Measurements from ENCODE around the gene IQCK.

Gene IQCK

GRCh38 chr16:19746561-19746960, 28.5 kb downstream of the IQCK start:
- H3K9me3 ChIP-seq (ENCODE audit: severe bottlenecking) = no peaks in the 10 kb centered on the region
- no peaks in the 10 kb centered on the region for H3K27me3 ChIP-seq (ENCODE audit: insufficient read depth, poor library complexity, severe bottlenecking)
- H3K4me3 ChIP-seq (ENCODE audit: severe bottlenecking) = no peak overlapping the region
- no peak overlapping the region for H3K27ac ChIP-seq (ENCODE audit: poor library complexity, severe bottlenecking)
- DNase-seq (ENCODE audit: low spot score) (no peak), ATAC-seq (ENCODE audit: low read depth) (no peak)
- no peaks in the 10 kb centered on the region for H3K36me3 ChIP-seq (ENCODE audit: low read depth)
- H3K4me1 ChIP-seq (ENCODE audit: insufficient read depth, poor library complexity, severe bottlenecking) = peaks cover 11% of the 10 kb centered on the region
- TF ChIP-seq CTCF (IDR thresholded peaks at IDR 0.05; ENCODE audit: poor library complexity, severe bottlenecking) = no peak

- Histone ChIP-seq H3K27ac (ENCODE audit: poor library complexity, severe bottlenecking) (no peak overlapping the region), H3K4me1 (ENCODE audit: insufficient read depth, poor library complexity, severe bottlenecking) (peaks cover 11% of the 10 kb centered on the region), H3K36me3 (ENCODE audit: low read depth) (no peaks in the 10 kb centered on the region), H3K9me3 (ENCODE audit: severe bottlenecking) (no peaks in the 10 kb centered on the region), H3K27me3 (ENCODE audit: insufficient read depth, poor library complexity, severe bottlenecking) (no peaks in the 10 kb centered on the region), H3K4me3 (ENCODE audit: severe bottlenecking) (no peak overlapping the region)
- ATAC-seq (ENCODE audit: low read depth) = no peak
- TF ChIP-seq CTCF (IDR thresholded peaks at IDR 0.05; ENCODE audit: poor library complexity, severe bottlenecking) = no peak
- DNase-seq (ENCODE audit: low spot score) = no peak
Measured at GRCh38 chr16:19748389-19749168, 30.5 kb downstream of the IQCK start.

GRCh38 chr16:19749571-19750080, 31.6 kb downstream of the IQCK start:
- Histone ChIP-seq H3K36me3 (ENCODE audit: low read depth) (no peaks in the 10 kb centered on the region), H3K4me1 (ENCODE audit: insufficient read depth, poor library complexity, severe bottlenecking) (peaks cover 21% of the 10 kb centered on the region), H3K9me3 (ENCODE audit: severe bottlenecking) (no peaks in the 10 kb centered on the region), H3K27ac (ENCODE audit: poor library complexity, severe bottlenecking) (no peak overlapping the region), H3K27me3 (ENCODE audit: insufficient read depth, poor library complexity, severe bottlenecking) (no peaks in the 10 kb centered on the region), H3K4me3 (ENCODE audit: severe bottlenecking) (no peak overlapping the region)
- TF ChIP-seq CTCF (IDR thresholded peaks at IDR 0.05; ENCODE audit: poor library complexity, severe bottlenecking) = no peak
- DNase-seq (ENCODE audit: low spot score) (no peak), ATAC-seq (ENCODE audit: low read depth) (no peak)

GRCh38 chr16:19751478-19752385, 33.7 kb downstream of the IQCK start:
- DNase-seq (ENCODE audit: low spot score) (no peak), ATAC-seq (ENCODE audit: low read depth) (no peak)
- Histone ChIP-seq H3K27me3 (ENCODE audit: insufficient read depth, poor library complexity, severe bottlenecking) (no peaks in the 10 kb centered on the region), H3K4me3 (ENCODE audit: severe bottlenecking) (no peak overlapping the region), H3K4me1 (ENCODE audit: insufficient read depth, poor library complexity, severe bottlenecking) (peaks cover 24% of the 10 kb centered on the region), H3K27ac (ENCODE audit: poor library complexity, severe bottlenecking) (no peak overlapping the region), H3K9me3 (ENCODE audit: severe bottlenecking) (no peaks in the 10 kb centered on the region), H3K36me3 (ENCODE audit: low read depth) (no peaks in the 10 kb centered on the region)
- TF ChIP-seq CTCF (IDR thresholded peaks at IDR 0.05; ENCODE audit: poor library complexity, severe bottlenecking) = no peak

Data from RWPE2 (cell line).